ENCODE results near the gene DENND5B. TPM values are rescaled to one million over a fixed set of nuclear protein-coding genes. Genes with fewer than 3 reads are reported as not detected.

DENND5B gene
- total and polyA plus RNA-seq, 4 donors = 4.5 to 23.1 (median 9.3) TPM

DNA sequence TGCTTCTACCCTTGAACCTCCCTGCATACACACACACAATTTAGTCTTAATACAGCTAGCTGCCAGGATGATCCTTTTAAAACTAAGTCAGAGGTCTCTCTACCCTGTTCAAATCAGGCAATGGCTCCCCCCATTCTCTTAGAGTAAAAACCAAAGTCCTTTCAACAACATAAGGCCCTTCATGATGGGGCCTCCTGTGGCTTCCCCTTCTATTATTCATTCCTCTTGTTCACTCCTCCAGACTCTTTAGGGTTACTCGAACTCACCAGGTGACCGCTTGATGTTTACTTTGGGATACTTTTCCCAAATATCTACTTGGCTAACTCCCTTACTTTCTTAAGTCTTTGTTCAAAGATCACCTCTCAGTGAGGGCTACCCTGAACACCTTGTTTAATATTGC lies 30.4 kb downstream of the DENND5B start:
- TF ChIP-seq, protein P1, sequence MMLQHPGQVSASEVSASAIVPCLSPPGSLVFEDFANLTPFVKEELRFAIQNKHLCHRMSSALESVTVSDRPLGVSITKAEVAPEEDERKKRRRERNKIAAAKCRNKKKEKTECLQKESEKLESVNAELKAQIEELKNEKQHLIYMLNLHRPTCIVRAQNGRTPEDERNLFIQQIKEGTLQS (IDR thresholded peaks at IDR 0.05) = no peak
- no peak for TF ChIP-seq YY1 (IDR thresholded peaks at IDR 0.05)
- TF ChIP-seq HNF4G (IDR thresholded peaks at IDR 0.05) = no peak
- TF ChIP-seq GABPA (IDR thresholded peaks at IDR 0.05 in 1 of 2, conservative IDR thresholded peaks at IDR 0.05 in 1 of 2) = no peak
- no peak for TF ChIP-seq RXRA (IDR thresholded peaks at IDR 0.05)
- no peak for TF ChIP-seq FOXA2 (IDR thresholded peaks at IDR 0.05)
- TF ChIP-seq, protein P2, sequence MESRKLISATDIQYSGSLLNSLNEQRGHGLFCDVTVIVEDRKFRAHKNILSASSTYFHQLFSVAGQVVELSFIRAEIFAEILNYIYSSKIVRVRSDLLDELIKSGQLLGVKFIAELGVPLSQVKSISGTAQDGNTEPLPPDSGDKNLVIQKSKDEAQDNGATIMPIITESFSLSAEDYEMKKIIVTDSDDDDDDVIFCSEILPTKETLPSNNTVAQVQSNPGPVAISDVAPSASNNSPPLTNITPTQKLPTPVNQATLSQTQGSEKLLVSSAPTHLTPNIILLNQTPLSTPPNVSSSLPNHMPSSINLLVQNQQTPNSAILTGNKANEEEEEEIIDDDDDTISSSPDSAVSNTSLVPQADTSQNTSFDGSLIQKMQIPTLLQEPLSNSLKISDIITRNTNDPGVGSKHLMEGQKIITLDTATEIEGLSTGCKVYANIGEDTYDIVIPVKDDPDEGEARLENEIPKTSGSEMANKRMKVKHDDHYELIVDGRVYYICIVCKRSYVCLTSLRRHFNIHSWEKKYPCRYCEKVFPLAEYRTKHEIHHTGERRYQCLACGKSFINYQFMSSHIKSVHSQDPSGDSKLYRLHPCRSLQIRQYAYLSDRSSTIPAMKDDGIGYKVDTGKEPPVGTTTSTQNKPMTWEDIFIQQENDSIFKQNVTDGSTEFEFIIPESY (IDR thresholded peaks at IDR 0.05) = no peak
- no peak for TF ChIP-seq EGR1 (IDR thresholded peaks at IDR 0.05; ENCODE audit: low read depth in 2 of 2)
- TF ChIP-seq RAD21 (IDR thresholded peaks at IDR 0.05) = no peak
- no peak for TF ChIP-seq SP1 (IDR thresholded peaks at IDR 0.05)
- TF ChIP-seq, protein P3, sequence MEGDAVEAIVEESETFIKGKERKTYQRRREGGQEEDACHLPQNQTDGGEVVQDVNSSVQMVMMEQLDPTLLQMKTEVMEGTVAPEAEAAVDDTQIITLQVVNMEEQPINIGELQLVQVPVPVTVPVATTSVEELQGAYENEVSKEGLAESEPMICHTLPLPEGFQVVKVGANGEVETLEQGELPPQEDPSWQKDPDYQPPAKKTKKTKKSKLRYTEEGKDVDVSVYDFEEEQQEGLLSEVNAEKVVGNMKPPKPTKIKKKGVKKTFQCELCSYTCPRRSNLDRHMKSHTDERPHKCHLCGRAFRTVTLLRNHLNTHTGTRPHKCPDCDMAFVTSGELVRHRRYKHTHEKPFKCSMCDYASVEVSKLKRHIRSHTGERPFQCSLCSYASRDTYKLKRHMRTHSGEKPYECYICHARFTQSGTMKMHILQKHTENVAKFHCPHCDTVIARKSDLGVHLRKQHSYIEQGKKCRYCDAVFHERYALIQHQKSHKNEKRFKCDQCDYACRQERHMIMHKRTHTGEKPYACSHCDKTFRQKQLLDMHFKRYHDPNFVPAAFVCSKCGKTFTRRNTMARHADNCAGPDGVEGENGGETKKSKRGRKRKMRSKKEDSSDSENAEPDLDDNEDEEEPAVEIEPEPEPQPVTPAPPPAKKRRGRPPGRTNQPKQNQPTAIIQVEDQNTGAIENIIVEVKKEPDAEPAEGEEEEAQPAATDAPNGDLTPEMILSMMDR (IDR thresholded peaks at IDR 0.05; ENCODE audit: low read depth, low read length, missing input control) = no peak
- TF ChIP-seq JUND (IDR thresholded peaks at IDR 0.05) = no peak
- TF ChIP-seq, protein P4, sequence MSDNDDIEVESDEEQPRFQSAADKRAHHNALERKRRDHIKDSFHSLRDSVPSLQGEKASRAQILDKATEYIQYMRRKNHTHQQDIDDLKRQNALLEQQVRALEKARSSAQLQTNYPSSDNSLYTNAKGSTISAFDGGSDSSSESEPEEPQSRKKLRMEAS (IDR thresholded peaks at IDR 0.05) = no peak
- TF ChIP-seq TAF1 (conservative IDR thresholded peaks at IDR 0.05) = no peak
- no peak for TF ChIP-seq NR2F2 (IDR thresholded peaks at IDR 0.05)
- TF ChIP-seq, protein P5, sequence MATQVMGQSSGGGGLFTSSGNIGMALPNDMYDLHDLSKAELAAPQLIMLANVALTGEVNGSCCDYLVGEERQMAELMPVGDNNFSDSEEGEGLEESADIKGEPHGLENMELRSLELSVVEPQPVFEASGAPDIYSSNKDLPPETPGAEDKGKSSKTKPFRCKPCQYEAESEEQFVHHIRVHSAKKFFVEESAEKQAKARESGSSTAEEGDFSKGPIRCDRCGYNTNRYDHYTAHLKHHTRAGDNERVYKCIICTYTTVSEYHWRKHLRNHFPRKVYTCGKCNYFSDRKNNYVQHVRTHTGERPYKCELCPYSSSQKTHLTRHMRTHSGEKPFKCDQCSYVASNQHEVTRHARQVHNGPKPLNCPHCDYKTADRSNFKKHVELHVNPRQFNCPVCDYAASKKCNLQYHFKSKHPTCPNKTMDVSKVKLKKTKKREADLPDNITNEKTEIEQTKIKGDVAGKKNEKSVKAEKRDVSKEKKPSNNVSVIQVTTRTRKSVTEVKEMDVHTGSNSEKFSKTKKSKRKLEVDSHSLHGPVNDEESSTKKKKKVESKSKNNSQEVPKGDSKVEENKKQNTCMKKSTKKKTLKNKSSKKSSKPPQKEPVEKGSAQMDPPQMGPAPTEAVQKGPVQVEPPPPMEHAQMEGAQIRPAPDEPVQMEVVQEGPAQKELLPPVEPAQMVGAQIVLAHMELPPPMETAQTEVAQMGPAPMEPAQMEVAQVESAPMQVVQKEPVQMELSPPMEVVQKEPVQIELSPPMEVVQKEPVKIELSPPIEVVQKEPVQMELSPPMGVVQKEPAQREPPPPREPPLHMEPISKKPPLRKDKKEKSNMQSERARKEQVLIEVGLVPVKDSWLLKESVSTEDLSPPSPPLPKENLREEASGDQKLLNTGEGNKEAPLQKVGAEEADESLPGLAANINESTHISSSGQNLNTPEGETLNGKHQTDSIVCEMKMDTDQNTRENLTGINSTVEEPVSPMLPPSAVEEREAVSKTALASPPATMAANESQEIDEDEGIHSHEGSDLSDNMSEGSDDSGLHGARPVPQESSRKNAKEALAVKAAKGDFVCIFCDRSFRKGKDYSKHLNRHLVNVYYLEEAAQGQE (IDR thresholded peaks at IDR 0.05) = no peak
- TF ChIP-seq HNF4A (conservative IDR thresholded peaks at IDR 0.05) = no peak
- no peak for TF ChIP-seq FOXA1 (IDR thresholded peaks at IDR 0.05)
- H3K4me3 ChIP-seq (ENCODE audit: low read depth in 1 of 3, low read length in 3 of 3) = no peak overlapping the region
- H3K4me1 ChIP-seq (ENCODE audit: control insufficient read depth in 4 of 4, insufficient read depth in 4 of 4, low read length in 3 of 4) = no peaks in the 10 kb centered on the region
- H3K27ac ChIP-seq (ENCODE audit: low read depth in 1 of 2, low read length in 2 of 2) = no peak overlapping the region
- H3K36me3 ChIP-seq (ENCODE audit: control insufficient read depth in 4 of 4, insufficient read depth in 3 of 4, low read depth in 1 of 4, low read length in 3 of 4) = no peaks in the 10 kb centered on the region
- H3K27me3 ChIP-seq (ENCODE audit: control insufficient read depth in 4 of 4, insufficient read depth in 4 of 4, low read length in 3 of 4) = no peaks in the 10 kb centered on the region
- 91% methylated on average over 2 of the region's 2 CpGs for WGBS
- no peak overlapping the region for H3K9ac ChIP-seq (ENCODE audit: low read depth in 1 of 2, low read length in 2 of 2)
- DNase-seq (ENCODE audit: low spot score) = no peak
- H3K9me3 ChIP-seq (ENCODE audit: control insufficient read depth in 4 of 4, low read length in 3 of 4) = no peaks in the 10 kb centered on the region

Measured in liver (tissue), 9 donors.